HepG2 (cell line): ENCODE measurements around the gene CD58. TPM values are rescaled to one million over a fixed set of nuclear protein-coding genes. Genes with fewer than 3 reads are reported as not detected.

Experiments used
- ATAC-seq: fragments of 200-7000 bp; cut with Tn5 transposase; 3 replicates; pipeline ENCODE4 v1.9.1; 2020; ENCODE audit warnings: mild to moderate bottlenecking, moderate library complexity
- BruUV-seq: library from RNA; stranded (reverse); fragments of 400-500 nt; replicated peaks from 2 replicates; lab custom pipeline; 2021; lab: Mats Ljungman, UMichigan
- CTCF ChIA-PET: fragments of 300-600 bp; formaldehyde crosslinking; extraction: SDS; loops from one replicate; lab custom pipeline; 2021; ENCODE audit warnings: low total read pairs, inconsistent platforms, low intra/inter-chr PET ratio; lab: Yijun Ruan, JAX
- POLR2A ChIA-PET: fragments of 350-600 bp; sonication (Branson Sonifier 250); formaldehyde crosslinking; loops from one replicate; lab custom pipeline; 2020; ENCODE audit warnings: antibody characterized with exemption, inconsistent platforms; lab: Yijun Ruan, JAX
- DNase-seq: peaks from one replicate; pipeline ENCODE4 v3.0.0-alpha.2; 2015; ENCODE audit warnings: low spot score
- FAIRE-seq: peaks from 3 replicates; lab custom pipeline; 2011; peaks lifted over from hg19 to GRCh38; lab: Jason Lieb, UNC
- H2AFZ ChIP-seq: one replicate; pipeline ENCODE4 v1.6.1; 2011; ENCODE audit warnings: low read length, inconsistent platforms
- H3K27ac ChIP-seq: fragments of 300-600 bp; 3 replicates; pipeline ENCODE4 v1.8.0; 2011; ENCODE audit warnings: mixed run types, mild to moderate bottlenecking, mixed read lengths, low read length, inconsistent platforms; ENCODE audit not compliant: insufficient read depth; ENCODE audit errors: extremely low read length
- H3K27me3 ChIP-seq, 2 experiments: fragments of 200-600 bp in 1 of 2; 2 replicates in 1 of 2; 3 replicates in 1 of 2; pipeline versions ENCODE4 v1.6.0 to v1.8.0; 2011; ENCODE audit warnings: low read length in 2 of 2, mild to moderate bottlenecking in 2 of 2, moderate library complexity in 2 of 2, inconsistent platforms in 1 of 2; ENCODE audit not compliant: insufficient read depth in 2 of 2, control insufficient read depth in 1 of 2
- H3K36me3 ChIP-seq, 2 experiments: fragments of 200-600 bp in 1 of 2; replicated peaks in 1 of 2; 2 replicates in 1 of 2; 3 replicates in 1 of 2; pipeline versions ENCODE4 v1.5.1 to v1.8.0; 2011; ENCODE audit warnings: low read length in 2 of 2, inconsistent platforms in 1 of 2; ENCODE audit not compliant: insufficient read depth in 2 of 2, control insufficient read depth in 1 of 2
- H3K4me1 ChIP-seq: 2 replicates; pipeline ENCODE4 v1.5.1; 2012; ENCODE audit warnings: low read length, inconsistent platforms; ENCODE audit not compliant: insufficient read depth
- H3K4me2 ChIP-seq: 2 replicates; pipeline ENCODE4 v1.6.0; 2011; ENCODE audit warnings: low read depth, low read length, inconsistent platforms
- H3K4me3 ChIP-seq, 3 experiments: fragments of 200-600 bp in 1 of 3; sonication (generic), shearing (Covaris generic) in 1 of 3; replicated peaks in 1 of 3; 2 replicates each; pipeline ENCODE4 v1.5.1; 2011 to 2016; ENCODE audit warnings: low read length in 3 of 3, inconsistent platforms in 2 of 3, low read depth in 2 of 3, mild to moderate bottlenecking in 2 of 3, control low read depth in 1 of 3, mixed read lengths in 1 of 3; ENCODE audit not compliant: insufficient read depth in 1 of 3
- H3K79me2 ChIP-seq: one replicate; pipeline ENCODE4 v1.6.1; 2011; ENCODE audit warnings: low read length, inconsistent platforms; ENCODE audit not compliant: insufficient read depth
- H3K9ac ChIP-seq: 2 replicates; pipeline ENCODE4 v1.6.0; 2011; ENCODE audit warnings: mild to moderate bottlenecking, low read depth, low read length, inconsistent platforms; ENCODE audit not compliant: insufficient read depth
- H3K9me3 ChIP-seq: 2 replicates; pipeline ENCODE4 v1.5.1; 2012; ENCODE audit warnings: mild to moderate bottlenecking, low read length
- H4K20me1 ChIP-seq: 2 replicates; pipeline ENCODE4 v1.6.0; 2011; ENCODE audit warnings: inconsistent platforms, mild to moderate bottlenecking, low read length, moderate library complexity; ENCODE audit not compliant: insufficient read depth
- AHDC1 ChIP-seq: sonication (generic); formaldehyde crosslinking; IDR thresholded peaks from 2 replicates; pipeline ENCODE4 v1.5.1; 2020; ENCODE audit warnings: mild to moderate bottlenecking, missing genetic modification reagents, borderline replicate concordance
- JUNB ChIP-seq: sonication (generic); formaldehyde crosslinking; IDR thresholded peaks from 2 replicates; pipeline ENCODE4 v1.8.0; 2022; ENCODE audit warnings: missing genetic modification reagents, mild to moderate bottlenecking, borderline replicate concordance
- RAD21 ChIP-seq: fragments of 450-650 bp; formaldehyde crosslinking; IDR thresholded peaks from 2 replicates; pipeline ENCODE4 v1.5.0; 2020; ENCODE audit warnings: mild to moderate bottlenecking
- ZSCAN12 ChIP-seq: sonication (generic); formaldehyde crosslinking; IDR thresholded peaks from 2 replicates; pipeline ENCODE4 v1.9.0; 2021; ENCODE audit warnings: mild to moderate bottlenecking, missing genetic modification reagents
- WGBS: methylation state at CpG from one replicate; pipeline ENCODE4 v1.1.6; 2017; ENCODE audit warnings: low lambda C conversion rate; 5-methylcytosine and 5-hydroxymethylcytosine counted together
- in situ Hi-C: cut with HindIII; loops from 2 replicates; pipeline ENCODE4 v1.10.0; 2017; ENCODE audit warnings: low pct_unique_long_range_greater_than_20kb; ENCODE audit not compliant: extremely low pct_ligation_motif_present
- intact Hi-C: fragments of 100-400 bp; cut with micrococcal nuclease; formaldehyde crosslinking; loops from one replicate; pipeline ENCODE4 v1.10.0; 2022; ENCODE audit not compliant: unreplicated experiment
- polyA plus RNA-seq, 8 experiments: library from polyadenylated mRNA; depleted of rRNA in 3 of 8; stranded (reverse) in 7 of 8; unstranded in 1 of 8; fragments of >200 nt; fragmentation: Illumina TruSeq in 4 of 8; extraction: Trizol in 4 of 8; gene quantifications; 2 replicates each; pipeline versions ENCODE4 v1.2.1 to v1.2.3, GENCODE V29; 2011 to 2016; ENCODE audit warnings: low read depth in 4 of 8, missing spikeins in 1 of 8, mixed read lengths in 1 of 8; ENCODE audit not compliant: insufficient read depth in 1 of 8
- total RNA-seq, 5 experiments: library from RNA; depleted of rRNA; stranded (reverse); fragments of >200 nt; fragmentation: Illumina TruSeq; extraction: Trizol; gene quantifications; 2 replicates each; pipeline ENCODE4 v1.2.3, GENCODE V29; 2016; ENCODE audit warnings: low read depth in 1 of 5

Gene CD58
- total and polyA plus RNA-seq, 2 of the 13 experiments (the other 11 are each of a cell fraction or from before 2014, with no cell fraction given) = 9.4 to 13.5 TPM

- no peaks in the 10 kb centered on the region for H3K27me3 ChIP-seq
- WGBS = 97% methylated on average over 8 of the region's 8 CpGs
- H3K79me2 ChIP-seq = no peaks in the 10 kb centered on the region
- H2AFZ ChIP-seq = no peak overlapping the region
- H3K4me3 ChIP-seq = no peak overlapping the region
- FAIRE-seq (no peak), ATAC-seq (no peak), DNase-seq (no peak)
- H3K4me1 ChIP-seq = peaks cover 7% of the 10 kb centered on the region; the same call in 1 of the 2 replicates
- H3K9ac ChIP-seq = no peak overlapping the region
- TF ChIP-seq AHDC1 (CRISPR knock-in tag) (no peak), JUNB (CRISPR knock-in tag) (no peak), ZSCAN12 (no peak), RAD21 (CRISPR knock-in tag) (no peak)
- in situ Hi-C loops = no loop called here
- no TSS peak for BruUV-seq
- no peak overlapping the region for H3K4me2 ChIP-seq
- POLR2A ChIA-PET = no interaction called here
- CTCF ChIA-PET = no interaction called here
- intact Hi-C loops = no loop called here
- no peak overlapping the region for H3K27ac ChIP-seq
- H4K20me1 ChIP-seq = no peaks in the 10 kb centered on the region
- H3K36me3 ChIP-seq = peaks cover 8 to 21% of the 10 kb centered on the region in 2 experiments; a peak in 3 of 5 replicates
- H3K9me3 ChIP-seq = no peaks in the 10 kb centered on the region
Observed at GRCh38 chr1:116544588-116545358, 26.1 kb downstream of the CD58 start.
